Progenitor cell of endocrine pancreas (in vitro differentiated cells): ENCODE results near the gene TRIM33. TPM values are rescaled to one million over a fixed set of nuclear protein-coding genes. Genes with fewer than 3 reads are reported as not detected.
"Not testable (repeated sequence)": the region's sequence is repeated elsewhere in the genome, so short reads cannot be mapped to it uniquely, and the experiment has no call there.

Experiments used
- DNase-seq: peaks from one replicate; pipeline ENCODE4 v3.0.0; 2021; ENCODE audit warnings: low spot score; ENCODE audit not compliant: unreplicated experiment
- H3K27ac Mint-ChIP-seq: 2 replicates; pipeline ENCODE4 v1.8.0; 2021; ENCODE audit warnings: mild to moderate bottlenecking, moderate library complexity, mixed read lengths
- H3K27me3 Mint-ChIP-seq: 2 replicates; pipeline ENCODE4 v1.8.0; 2021; ENCODE audit warnings: mixed read lengths
- H3K36me3 Mint-ChIP-seq: 2 replicates; pipeline ENCODE4 v1.8.0; 2022; ENCODE audit warnings: mixed read lengths; ENCODE audit not compliant: insufficient read depth
- H3K4me1 Mint-ChIP-seq: 2 replicates; pipeline ENCODE4 v1.8.0; 2021; ENCODE audit warnings: low read depth, mixed read lengths
- H3K4me3 Mint-ChIP-seq: 2 replicates; pipeline ENCODE4 v1.8.0; 2021; ENCODE audit warnings: low read depth, mild to moderate bottlenecking, moderate library complexity, mixed read lengths
- H3K9me3 Mint-ChIP-seq: 2 replicates; pipeline ENCODE4 v1.8.0; 2021; ENCODE audit warnings: low read depth, mixed read lengths
- CTCF ChIP-seq: fragments of 200-600 bp; sonication (generic); IDR thresholded peaks from one replicate; pipeline ENCODE4 v1.5.0; 2021; ENCODE audit warnings: antibody characterized with exemption, mild to moderate bottlenecking; ENCODE audit not compliant: unreplicated experiment
- total RNA-seq: library from RNA; stranded (reverse); gene quantifications from 2 replicates; pipeline ENCODE4 v1.2.1, GENCODE V29; 2021

Gene TRIM33
- total RNA-seq, 1 donor from 2014 or later, result 66.5 TPM

GRCh38 chr1:114485286-114485685 is 25.7 kb downstream of the TRIM33 start:
- H3K4me3 Mint-ChIP-seq, result no peak overlapping the region
- H3K4me1 Mint-ChIP-seq, result peaks cover 2% of the 10 kb centered on the region
- no peak for DNase-seq
- TF ChIP-seq CTCF, result no peak
- H3K27ac Mint-ChIP-seq, result peak overlapping the region; percentile 74
- peaks cover 20% of the 10 kb centered on the region for H3K36me3 Mint-ChIP-seq
- no peaks in the 10 kb centered on the region for H3K27me3 Mint-ChIP-seq
- H3K9me3 Mint-ChIP-seq, result peaks cover 18% of the 10 kb centered on the region

- Mint-ChIP-seq H3K36me3 (peaks cover 26% of the 10 kb centered on the region), H3K4me3 (no peak overlapping the region), H3K27ac (peak overlapping the region; percentile 17), H3K4me1 (peaks cover 2% of the 10 kb centered on the region), H3K27me3 (no peaks in the 10 kb centered on the region), H3K9me3 (peaks cover 21% of the 10 kb centered on the region)
- TF ChIP-seq CTCF, result no peak
- DNase-seq, result no peak
These were observed 28.4 kb downstream of the TRIM33 start for GRCh38 chr1:114482585-114482984.

- peaks cover 27% of the 10 kb centered on the region for H3K36me3 Mint-ChIP-seq
These were observed 31.4 kb downstream of the TRIM33 start for GRCh38 chr1:114479636-114480035.

GRCh38 chr1:114479134-114479533 is 31.9 kb downstream of the TRIM33 start:
- H3K27me3 Mint-ChIP-seq, result no peaks in the 10 kb centered on the region
- H3K4me3 Mint-ChIP-seq, result no peak overlapping the region
- peak overlapping the region; percentile 33 for H3K27ac Mint-ChIP-seq
- DNase-seq, result no peak
- no peak for TF ChIP-seq CTCF
- peaks cover 2% of the 10 kb centered on the region for H3K4me1 Mint-ChIP-seq
- peaks cover 27% of the 10 kb centered on the region for H3K36me3 Mint-ChIP-seq
- H3K9me3 Mint-ChIP-seq, result peaks cover 24% of the 10 kb centered on the region

More at GRCh38 chr1:114479636-114480035, 31.4 kb downstream of the TRIM33 start:
- not testable (repeated sequence) for H3K27me3 Mint-ChIP-seq, H3K4me3 Mint-ChIP-seq, H3K4me1 Mint-ChIP-seq, DNase-seq
- Mint-ChIP-seq H3K9me3 (peaks cover 24% of the 10 kb centered on the region), H3K27ac (peak overlapping the region; percentile 33)

- no peak for TF ChIP-seq CTCF
- H3K4me3 Mint-ChIP-seq, result no peak overlapping the region
- H3K9me3 Mint-ChIP-seq, result peaks cover 8% of the 10 kb centered on the region
- H3K27me3 Mint-ChIP-seq, result no peaks in the 10 kb centered on the region
- H3K36me3 Mint-ChIP-seq, result peaks cover 11% of the 10 kb centered on the region
- H3K27ac Mint-ChIP-seq, result no peak overlapping the region
- no peak for DNase-seq
- peaks cover 3% of the 10 kb centered on the region for H3K4me1 Mint-ChIP-seq
These were observed 37.2 kb downstream of the TRIM33 start for GRCh38 chr1:114473796-114474195.

GRCh38 chr1:114472408-114472807 is 38.6 kb downstream of the TRIM33 start:
- H3K4me1 Mint-ChIP-seq, result peaks cover 12% of the 10 kb centered on the region
- H3K27ac Mint-ChIP-seq, result no peak overlapping the region
- H3K27me3 Mint-ChIP-seq, result no peaks in the 10 kb centered on the region
- no peak overlapping the region for H3K4me3 Mint-ChIP-seq
- TF ChIP-seq CTCF, result no peak
- no peak for DNase-seq
- H3K36me3 Mint-ChIP-seq, result peaks cover 11% of the 10 kb centered on the region
- H3K9me3 Mint-ChIP-seq, result peaks cover 8% of the 10 kb centered on the region
